GM10266 (cell line): ENCODE results near the gene SPATC1L.
"Not testable (repeated sequence)": the region's sequence is repeated elsewhere in the genome, so short reads cannot be mapped to it uniquely, and the experiment has no call there.

ENCODE experiments used
- DNase-seq: peaks from one replicate; pipeline ENCODE4 v3.0.0; 2012; ENCODE audit errors: extremely low spot score
- CTCF ChIP-seq: IDR thresholded peaks from 2 replicates; pipeline ENCODE4 v1.5.1; 2012; ENCODE audit warnings: mild to moderate bottlenecking, low read depth; ENCODE audit not compliant: control insufficient read depth, insufficient read depth; ENCODE audit errors: missing control alignments

SPATC1L gene

GRCh38 chr21:46188226-46189212 is 4.3 kb upstream of the SPATC1L start:
- no peak for TF ChIP-seq CTCF
- DNase-seq = no peak

DNA sequence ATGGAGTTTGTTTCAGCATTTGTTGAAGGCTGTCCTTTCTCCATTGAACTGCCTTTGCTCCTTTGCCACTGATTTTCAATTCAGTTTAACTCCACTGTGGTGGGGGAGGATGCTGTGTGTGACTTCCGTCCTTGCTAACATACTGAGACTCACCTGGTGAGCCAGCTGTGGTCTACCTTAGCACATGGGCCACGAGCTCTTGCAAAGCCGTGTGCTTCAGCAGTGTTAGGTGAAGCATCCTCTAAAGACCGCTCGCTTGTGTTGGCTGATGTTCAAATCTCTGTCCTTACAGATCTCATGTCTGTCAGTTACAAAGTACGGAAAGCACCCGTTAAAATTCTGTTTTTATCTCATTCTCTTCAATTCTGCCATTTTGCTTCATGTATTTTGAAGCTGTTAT is 3.6 kb upstream of the SPATC1L start:
- DNase-seq = no peak

GRCh38 chr21:46187261-46187660 is 3.0 kb upstream of the SPATC1L start:
- DNase-seq = no peak

More for the DNA sequence above, 3.6 kb upstream of the SPATC1L start:
- no peak for TF ChIP-seq CTCF

GRCh38 chr21:46185716-46186115 is 1.5 kb upstream of the SPATC1L start:
- no peak for DNase-seq
- TF ChIP-seq CTCF = no peak

More at GRCh38 chr21:46187261-46187660, 3.0 kb upstream of the SPATC1L start:
- no peak for TF ChIP-seq CTCF

- DNase-seq = peak; percentile 86
- no peak for TF ChIP-seq CTCF
Measured at GRCh38 chr21:46184625-46185555, 631 bp upstream of the SPATC1L start.

DNA sequence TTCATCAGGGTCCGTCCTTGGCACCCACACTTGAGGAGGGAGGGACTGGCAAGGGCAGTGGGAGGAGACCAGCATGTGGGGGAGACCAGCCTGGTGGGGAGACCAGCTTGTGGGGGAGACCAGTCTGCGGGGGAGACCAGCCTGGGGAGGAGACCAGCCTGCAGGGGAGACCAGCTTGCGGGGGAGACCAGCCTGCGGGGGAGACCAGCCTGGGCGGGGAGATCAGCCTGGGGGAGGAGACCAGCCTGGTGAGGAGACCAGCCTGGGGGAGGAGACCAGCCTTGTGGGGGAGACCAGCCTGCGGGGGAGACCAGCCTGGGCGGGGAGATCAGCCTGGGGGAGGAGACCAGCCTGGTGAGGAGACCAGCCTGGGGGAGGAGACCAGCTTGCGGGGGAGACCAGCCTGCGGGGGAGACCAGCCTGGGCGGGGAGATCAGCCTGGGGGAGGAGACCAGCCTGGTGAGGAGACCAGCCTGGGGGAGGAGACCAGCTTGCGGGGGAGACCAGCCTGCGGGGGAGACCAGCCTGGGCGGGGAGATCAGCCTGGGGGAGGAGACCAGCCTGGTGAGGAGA is 836 bp downstream of the SPATC1L start:
- not testable (repeated sequence) for DNase-seq
